GM23338 (cell line): Measurements from ENCODE around the gene GABRA1.
A peak's percentile ranks its signal among the peaks of the same experiment; 100 is the strongest.

Experiments used
- CREB1 ChIP-seq: fragments of 250-450 bp; sonication (Bioruptor Pico); IDR thresholded peaks from 2 replicates; pipeline ENCODE4 v1.5.0; 2020; ENCODE audit warnings: low read depth, mild to moderate bottlenecking, moderate library complexity
- CTCF ChIP-seq, 2 experiments: fragments of 200-600 bp in 1 of 2; sonication (generic) in 1 of 2; conservative IDR thresholded peaks; 2 replicates each; pipeline versions ENCODE4 v1.5.1 to v1.6.1; 2016 to 2017; ENCODE audit warnings: antibody characterized with exemption in 2 of 2, low read depth in 2 of 2, mild to moderate bottlenecking in 2 of 2, moderate library complexity in 1 of 2
- ETS1 ChIP-seq: IDR thresholded peaks from 2 replicates; pipeline ENCODE4 v1.6.1; 2016; ENCODE audit warnings: antibody characterized with exemption
- EZH2 ChIP-seq: fragments of 200-600 bp; sonication (generic); IDR thresholded peaks from one replicate; pipeline ENCODE4 v1.8.0; 2017; ENCODE audit warnings: antibody characterized with exemption, mild to moderate bottlenecking, low read depth; ENCODE audit not compliant: unreplicated experiment
- EZH2phosphoT487 ChIP-seq: fragments of 200-600 bp; sonication (generic); IDR thresholded peaks from one replicate; pipeline ENCODE4 v1.8.1; 2018; ENCODE audit warnings: antibody characterized with exemption; ENCODE audit not compliant: unreplicated experiment
- JUNB ChIP-seq: IDR thresholded peaks from one replicate; pipeline ENCODE4 v1.6.1; 2016; ENCODE audit warnings: antibody characterized with exemption; ENCODE audit not compliant: unreplicated experiment
- POLR2AphosphoS5 ChIP-seq: IDR thresholded peaks from 2 replicates; pipeline ENCODE4 v1.6.1; 2016; ENCODE audit warnings: antibody characterized with exemption, low read depth
- STAT1 ChIP-seq: IDR thresholded peaks from one replicate; pipeline ENCODE4 v1.6.1; 2016; ENCODE audit warnings: antibody characterized with exemption; ENCODE audit not compliant: unreplicated experiment
- ZNF331 ChIP-seq: fragments of 250-450 bp; sonication (Bioruptor Pico); IDR thresholded peaks from 2 replicates; pipeline ENCODE4 v1.5.0; 2020; ENCODE audit warnings: low read depth, mild to moderate bottlenecking, moderate library complexity
- TF ChIP-seq, protein P1 (sequence below): IDR thresholded peaks from one replicate; pipeline ENCODE4 v1.6.1; 2018; ENCODE audit warnings: antibody characterized with exemption; ENCODE audit not compliant: unreplicated experiment

GRCh38 chr5:161925960-161926359 lies 78.0 kb downstream of the GABRA1 start:
- TF ChIP-seq EZH2 (no peak), CTCF (conservative IDR thresholded peaks at IDR 0.05; ENCODE audit: low read depth in 2 of 2) (peak; percentile 32 to 57), POLR2AphosphoS5 (no peak), ETS1 (no peak), EZH2phosphoT487 (no peak), STAT1 (no peak), CREB1 (CRISPR knock-in tag) (no peak), ZNF331 (CRISPR knock-in tag) (no peak), JUNB (no peak)
- TF ChIP-seq, protein P1, sequence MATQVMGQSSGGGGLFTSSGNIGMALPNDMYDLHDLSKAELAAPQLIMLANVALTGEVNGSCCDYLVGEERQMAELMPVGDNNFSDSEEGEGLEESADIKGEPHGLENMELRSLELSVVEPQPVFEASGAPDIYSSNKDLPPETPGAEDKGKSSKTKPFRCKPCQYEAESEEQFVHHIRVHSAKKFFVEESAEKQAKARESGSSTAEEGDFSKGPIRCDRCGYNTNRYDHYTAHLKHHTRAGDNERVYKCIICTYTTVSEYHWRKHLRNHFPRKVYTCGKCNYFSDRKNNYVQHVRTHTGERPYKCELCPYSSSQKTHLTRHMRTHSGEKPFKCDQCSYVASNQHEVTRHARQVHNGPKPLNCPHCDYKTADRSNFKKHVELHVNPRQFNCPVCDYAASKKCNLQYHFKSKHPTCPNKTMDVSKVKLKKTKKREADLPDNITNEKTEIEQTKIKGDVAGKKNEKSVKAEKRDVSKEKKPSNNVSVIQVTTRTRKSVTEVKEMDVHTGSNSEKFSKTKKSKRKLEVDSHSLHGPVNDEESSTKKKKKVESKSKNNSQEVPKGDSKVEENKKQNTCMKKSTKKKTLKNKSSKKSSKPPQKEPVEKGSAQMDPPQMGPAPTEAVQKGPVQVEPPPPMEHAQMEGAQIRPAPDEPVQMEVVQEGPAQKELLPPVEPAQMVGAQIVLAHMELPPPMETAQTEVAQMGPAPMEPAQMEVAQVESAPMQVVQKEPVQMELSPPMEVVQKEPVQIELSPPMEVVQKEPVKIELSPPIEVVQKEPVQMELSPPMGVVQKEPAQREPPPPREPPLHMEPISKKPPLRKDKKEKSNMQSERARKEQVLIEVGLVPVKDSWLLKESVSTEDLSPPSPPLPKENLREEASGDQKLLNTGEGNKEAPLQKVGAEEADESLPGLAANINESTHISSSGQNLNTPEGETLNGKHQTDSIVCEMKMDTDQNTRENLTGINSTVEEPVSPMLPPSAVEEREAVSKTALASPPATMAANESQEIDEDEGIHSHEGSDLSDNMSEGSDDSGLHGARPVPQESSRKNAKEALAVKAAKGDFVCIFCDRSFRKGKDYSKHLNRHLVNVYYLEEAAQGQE = no peak
